Posterior vena cava (tissue), 2 donors: ENCODE measurements around the gene CCDC106. TPM values are rescaled to one million over a fixed set of nuclear protein-coding genes. Genes with fewer than 3 reads are reported as not detected.
A peak's percentile ranks its signal among the peaks of the same experiment; 100 is the strongest.

Experiments used
- DNase-seq: peaks from one replicate; pipeline ENCODE4 v3.0.0-alpha.2; 2020; ENCODE audit warnings: low spot score
- intact Hi-C, 2 donors: fragments of 100-400 bp; cut with DNase I; formaldehyde crosslinking; loops; one replicate each; pipeline versions ENCODE4 v1.14.1 to v1.14.2; 2022 to 2023
- total RNA-seq, 2 donors: library from RNA; stranded (reverse); fragmentation: NEBNext Ultra II Directional; extraction: Animal tissue kit (Norgen Biotek cat#: 25700); gene quantifications; one replicate each; pipeline ENCODE4 v1.2.1, GENCODE V29; 2021
- donor health status: DM: yes; HTN: yes; CAD: no.
- donor health status: DM: yes; HTN: yes; CAD: no.

Gene CCDC106
- total RNA-seq, 2 donors from 2014 or later: 8.6 to 13.6 TPM

DNA sequence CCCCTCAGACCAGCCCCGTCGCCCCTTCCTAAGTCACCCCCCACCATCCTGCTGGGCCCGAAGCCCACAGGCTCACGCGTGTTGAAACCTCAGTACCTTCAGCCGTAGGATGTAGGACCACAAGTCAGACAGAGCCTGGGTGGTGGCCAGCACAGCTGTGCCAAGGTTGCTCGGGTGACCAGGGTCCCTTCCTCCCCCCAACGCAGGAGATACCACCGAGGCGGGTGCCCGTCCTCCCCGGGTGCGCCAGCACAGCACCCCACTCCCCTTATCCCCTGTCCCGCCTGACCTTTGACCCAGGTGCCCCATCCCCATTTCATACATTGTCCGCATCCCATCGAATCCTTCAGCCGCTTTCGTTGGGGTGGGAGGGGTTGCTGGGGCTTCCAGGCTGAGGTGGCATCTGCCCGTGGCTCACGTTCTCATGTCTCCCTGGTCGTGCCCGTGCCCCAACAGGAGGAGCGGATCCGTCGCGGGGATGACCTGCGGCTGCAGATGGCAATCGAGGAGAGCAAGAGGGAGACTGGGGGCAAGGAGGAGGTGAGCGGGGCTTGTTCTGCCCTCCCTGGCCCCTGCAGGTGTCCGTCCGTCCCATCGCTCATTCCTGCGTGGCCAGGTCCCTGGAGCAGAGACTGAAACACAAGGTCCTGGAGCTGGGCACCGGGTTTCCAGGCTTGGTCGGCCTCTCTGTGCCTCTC, 41.5 kb downstream of the CCDC106 start:
- intact Hi-C loops: no loop called here
- DNase-seq: peak; percentile 75

DNA sequence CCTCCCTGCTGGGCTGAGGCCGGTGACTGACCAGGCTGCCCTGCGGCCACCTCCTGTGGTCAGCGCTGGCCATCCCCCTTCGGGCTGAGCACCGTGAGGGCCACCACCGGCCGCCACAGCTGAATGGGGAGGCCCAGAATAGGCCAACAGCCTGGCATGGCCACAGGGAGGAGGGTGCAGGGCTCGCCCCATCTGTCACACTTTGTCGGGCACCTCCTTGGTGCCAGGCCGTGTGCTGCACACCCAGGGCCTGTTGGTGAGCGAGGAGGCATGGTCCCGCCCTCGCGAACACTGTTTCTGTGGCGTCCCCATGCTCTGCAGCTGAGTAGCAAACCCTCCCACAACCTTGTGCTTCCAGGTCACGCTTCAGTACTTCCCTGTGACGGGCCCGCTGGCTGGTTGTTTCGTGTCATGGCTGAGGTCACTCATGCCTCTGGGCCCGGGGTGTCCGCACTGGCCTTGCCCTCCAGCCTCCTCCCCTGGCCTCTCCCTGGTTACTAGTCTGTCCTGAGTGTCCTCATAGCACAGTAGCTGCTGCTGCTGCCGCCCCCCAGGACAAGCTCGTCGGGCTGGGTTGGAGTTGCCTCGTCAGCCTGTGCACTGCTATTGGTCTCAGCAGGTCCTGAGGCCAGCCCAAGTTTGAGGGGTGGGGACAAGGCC, 42.2 kb downstream of the CCDC106 start:
- intact Hi-C loops: no loop called here
- DNase-seq: peak; percentile 79

DNA sequence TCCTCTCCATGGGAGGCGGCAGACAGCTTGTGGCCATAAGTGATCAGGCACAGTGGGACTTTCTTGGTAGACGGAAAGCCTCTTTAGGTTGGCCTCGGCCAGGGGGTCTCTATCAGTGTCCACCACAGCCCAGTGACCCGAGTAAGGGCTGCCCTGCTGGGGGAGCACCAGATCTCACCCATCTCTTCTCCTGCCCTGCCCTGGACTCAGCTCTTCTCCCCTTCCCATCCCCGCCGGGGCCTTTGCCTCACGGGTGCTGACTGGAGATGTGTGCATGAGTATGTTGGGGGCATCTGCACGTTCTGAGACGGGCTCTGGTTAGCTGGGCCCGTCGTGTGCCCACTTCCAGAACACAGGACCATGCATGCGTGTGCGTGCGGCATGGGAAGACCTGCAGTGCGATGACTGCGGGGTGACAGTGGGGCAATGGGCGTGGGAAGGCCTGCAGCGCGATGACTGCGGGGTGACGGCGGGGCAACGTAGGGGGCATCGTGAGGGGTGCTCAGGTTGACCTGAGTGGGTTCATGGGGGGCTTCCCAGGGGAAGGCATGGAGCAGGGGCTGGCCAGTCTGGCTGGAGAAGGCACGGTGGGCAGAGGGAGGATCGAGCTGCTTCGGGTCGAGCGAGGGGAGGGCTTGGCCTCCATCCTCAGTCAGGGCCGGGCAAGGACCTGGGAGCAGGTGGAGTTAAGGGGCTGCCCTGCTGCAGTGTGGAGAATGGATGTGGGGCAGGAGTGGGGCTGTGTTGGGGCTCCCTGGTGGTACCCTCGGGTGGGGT, 42.9 kb downstream of the CCDC106 start:
- peak; percentile 74 for DNase-seq
- intact Hi-C loops: no loop called here

DNA sequence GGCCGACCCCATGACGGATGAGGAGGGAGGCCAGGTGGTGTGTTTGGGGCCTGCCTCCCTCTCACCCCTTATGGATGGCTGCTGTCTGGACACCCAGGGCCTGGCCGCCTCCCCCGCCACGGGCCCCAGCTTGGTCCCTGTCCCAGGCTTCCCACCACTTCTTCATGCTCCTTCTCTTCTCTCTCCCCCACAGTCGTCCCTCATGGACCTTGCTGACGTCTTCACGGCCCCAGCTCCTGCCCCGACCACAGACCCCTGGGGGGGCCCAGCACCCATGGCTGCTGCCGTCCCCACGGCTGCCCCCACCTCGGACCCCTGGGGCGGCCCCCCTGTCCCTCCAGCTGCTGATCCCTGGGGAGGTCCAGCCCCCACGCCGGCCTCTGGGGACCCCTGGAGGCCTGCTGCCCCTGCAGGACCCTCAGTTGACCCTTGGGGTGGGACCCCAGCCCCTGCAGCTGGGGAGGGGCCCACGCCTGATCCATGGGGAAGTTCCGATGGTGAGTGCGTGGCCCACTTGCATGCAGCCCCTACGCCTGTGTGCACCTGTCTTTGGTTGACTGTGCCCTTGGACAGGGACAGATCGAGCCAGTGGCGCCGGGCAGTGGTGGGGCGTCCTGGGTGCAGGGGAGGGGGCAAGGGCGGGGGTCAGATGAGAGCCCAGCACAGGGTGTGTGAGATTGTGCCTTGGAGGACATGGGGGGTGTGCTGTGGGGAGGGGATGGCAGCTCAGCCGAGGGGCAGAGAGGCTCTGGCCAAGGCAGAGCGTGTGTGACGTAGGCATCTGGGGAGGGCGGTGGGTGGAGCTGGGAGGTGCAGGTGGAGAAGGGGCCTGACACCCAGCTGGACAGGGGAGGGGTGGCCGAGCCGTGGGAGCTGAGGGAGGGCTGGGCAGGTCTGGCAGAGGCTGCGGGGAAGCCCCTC, 43.8 kb downstream of the CCDC106 start:
- DNase-seq: peak; percentile 72
- intact Hi-C loops: no loop called here

DNA sequence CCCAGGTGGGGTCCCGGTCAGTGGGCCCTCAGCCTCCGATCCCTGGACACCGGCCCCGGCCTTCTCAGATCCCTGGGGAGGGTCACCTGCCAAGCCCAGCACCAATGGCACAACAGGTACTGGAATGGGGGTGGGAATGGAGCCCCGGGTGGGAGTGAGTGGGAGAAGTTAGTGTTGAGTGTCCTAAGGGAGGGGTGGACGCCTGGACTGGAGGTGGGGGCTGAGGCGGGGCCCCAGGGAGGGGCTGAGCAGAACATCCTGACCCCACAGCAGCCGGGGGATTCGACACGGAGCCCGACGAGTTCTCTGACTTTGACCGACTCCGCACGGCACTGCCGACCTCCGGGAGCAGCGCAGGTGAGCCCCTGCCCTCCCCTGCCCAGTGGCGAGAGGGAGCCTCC, 44.7 kb downstream of the CCDC106 start:
- peak; percentile 66 for DNase-seq

DNA sequence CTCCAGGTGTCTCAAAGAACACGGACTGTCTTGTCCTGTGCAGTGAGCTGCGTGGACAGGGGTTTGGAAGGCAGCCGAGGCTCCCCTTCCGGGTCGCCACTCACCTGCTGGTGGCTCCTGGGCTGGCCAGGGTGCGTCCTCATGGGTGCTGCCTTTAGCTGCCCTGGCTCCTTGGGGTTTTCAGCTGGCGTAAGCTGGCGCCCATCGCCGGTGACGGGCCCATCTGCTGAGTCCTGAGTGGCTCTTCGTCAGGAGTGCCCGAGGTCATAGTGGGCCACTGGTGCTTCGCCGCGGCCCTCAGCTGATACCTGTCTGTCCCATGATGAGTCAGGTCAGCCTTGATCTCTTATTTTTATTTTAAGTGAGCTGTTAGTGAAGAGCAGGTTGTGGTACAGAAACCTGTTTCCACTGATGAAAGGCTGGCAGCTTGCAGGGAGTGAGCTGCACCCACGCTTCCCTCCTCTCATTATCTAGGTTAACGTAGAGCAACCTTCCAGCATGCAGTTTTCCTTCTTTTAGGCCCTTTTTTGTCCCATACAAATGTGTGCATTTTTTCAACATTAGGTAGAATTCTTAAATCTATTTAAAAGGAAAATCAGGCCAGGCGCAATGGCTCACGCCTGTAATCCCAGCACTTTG, 45.4 kb downstream of the CCDC106 start:
- peak; percentile 79 for DNase-seq
- intact Hi-C loops: no loop called here

More for the DNA sequence above, 44.7 kb downstream of the CCDC106 start:
- intact Hi-C loops: no loop called here

DNA sequence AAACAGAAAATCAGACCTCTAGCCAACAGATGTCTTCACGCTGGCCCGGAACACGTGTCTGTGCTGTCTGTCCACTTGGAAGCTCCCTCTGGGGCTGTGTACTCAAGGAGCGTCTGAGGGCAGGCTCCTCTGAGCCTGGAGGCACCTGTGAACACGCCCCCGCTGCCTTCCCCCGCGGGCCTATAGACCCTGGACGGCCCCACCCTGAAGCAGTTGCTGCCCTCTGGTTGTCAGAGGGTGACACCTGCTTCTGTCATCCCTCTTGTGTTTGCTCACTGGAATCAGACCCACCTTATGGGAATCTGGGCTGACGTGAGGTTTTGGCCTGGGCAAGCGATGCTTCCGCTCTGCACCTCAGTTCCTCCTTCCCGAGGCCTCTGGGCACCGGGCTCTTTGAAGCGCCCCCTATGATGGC, 46.2 kb downstream of the CCDC106 start:
- peak; percentile 60 for DNase-seq
- intact Hi-C loops: no loop called here

DNA sequence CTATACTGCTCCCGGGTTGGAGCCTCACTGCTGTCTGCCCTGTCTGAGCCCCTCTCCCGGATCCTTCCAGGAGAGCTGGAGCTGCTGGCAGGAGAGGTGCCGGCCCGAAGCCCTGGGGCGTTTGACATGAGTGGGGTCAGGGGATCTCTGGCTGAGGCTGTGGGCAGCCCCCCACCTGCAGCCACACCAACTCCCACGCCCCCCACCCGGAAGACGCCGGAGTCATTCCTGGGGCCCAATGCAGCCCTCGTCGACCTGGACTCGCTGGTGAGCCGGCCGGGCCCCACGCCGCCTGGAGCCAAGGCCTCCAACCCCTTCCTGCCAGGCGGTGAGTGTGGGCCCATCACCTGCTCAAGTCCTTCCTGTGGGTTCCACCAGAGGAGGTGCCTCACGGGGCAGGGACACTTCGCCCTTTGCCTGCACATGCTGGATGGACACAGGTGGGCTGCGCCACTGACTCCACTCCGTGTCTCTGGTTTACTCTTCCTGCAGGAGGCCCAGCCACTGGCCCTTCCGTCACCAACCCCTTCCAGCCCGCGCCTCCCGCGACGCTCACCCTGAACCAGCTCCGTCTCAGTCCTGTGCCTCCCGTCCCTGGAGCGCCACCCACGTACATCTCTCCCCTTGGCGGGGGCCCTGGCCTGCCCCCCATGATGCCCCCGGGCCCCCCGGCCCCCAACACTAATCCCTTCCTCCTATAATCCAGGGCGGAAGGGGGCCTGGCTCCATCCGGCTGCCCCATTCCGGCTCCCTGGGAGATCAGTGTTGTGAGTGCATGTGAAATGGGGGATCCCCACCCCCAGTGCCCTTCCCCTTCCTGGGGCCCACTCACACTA, 46.9 kb downstream of the CCDC106 start:
- intact Hi-C loops: no loop called here
- peak; percentile 75 for DNase-seq

DNA sequence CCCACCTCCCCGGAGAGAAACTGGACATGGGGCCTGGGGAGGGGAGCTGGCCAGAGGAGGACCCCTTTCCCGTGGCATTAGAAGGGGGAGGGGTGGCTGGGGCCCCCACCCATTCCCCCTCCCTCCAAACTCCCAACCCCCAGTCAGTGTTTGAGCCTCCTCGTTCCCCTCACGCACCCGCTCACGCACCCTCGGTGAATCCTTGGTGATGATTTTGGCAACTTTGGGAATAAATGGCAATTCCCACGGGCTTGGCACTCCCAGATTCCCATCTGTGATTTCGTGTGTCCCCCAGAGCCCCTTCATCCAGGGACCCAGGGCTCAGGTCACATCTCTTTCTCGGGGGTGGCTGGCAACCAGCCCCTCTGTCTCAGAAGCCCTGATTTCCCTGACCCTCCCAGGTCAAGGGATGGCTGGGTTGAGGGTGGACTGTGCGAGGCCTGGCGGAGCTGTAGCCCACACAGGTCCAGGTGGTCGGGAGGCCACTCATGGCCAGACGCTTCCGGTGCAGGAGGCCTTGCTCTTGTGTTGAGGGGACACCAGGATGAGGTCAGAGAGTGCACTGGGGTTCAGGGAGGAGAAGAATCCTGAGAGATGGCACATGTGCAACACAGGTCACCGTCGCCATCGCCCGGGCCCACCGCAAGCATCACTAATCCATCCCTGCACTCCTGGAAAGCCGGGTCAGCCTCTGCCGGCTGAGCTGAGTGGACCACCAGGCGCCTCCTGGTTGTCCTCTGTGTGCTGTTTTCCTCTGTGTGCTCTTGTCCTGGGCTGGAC, 47.7 kb downstream of the CCDC106 start:
- intact Hi-C loops: no loop called here
- DNase-seq: peak; percentile 76

DNA sequence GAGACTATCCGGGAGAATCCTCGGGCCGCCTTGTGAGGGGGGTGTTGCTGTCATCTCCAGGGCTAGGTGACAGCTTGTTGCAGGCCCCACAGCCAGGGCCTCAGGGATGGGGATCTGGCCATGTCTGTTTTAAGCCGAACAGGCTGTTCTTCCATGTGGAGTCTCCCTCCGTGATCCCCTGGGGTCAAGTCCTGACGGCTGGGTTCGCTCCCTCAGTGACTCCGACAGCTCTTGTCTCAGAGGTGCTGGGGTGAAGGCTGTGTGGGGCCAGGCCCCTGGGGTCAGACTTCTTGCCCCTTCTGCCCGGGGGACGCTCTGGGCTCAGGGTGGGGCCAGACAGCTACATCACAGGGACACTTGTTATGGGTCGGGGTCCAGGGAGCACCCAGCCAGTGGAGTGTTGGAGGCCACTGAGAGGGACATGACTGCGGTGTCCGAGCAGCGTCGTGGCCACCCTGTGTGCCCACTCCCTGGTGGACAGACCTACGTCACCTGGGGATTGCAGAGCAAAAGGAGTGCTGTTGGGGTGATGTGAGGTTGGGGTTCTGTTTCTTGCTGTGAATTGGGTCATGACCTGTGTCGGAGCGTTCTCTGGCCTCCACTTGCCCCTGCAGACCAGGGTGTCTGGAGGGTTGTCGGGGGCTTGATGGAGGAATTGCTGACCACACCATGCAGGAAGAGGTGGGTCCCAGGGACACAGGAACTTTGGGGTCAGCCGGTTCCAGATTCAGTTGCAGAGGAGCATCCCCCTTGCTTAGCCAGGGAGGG, 48.5 kb downstream of the CCDC106 start:
- peak; percentile 61 for DNase-seq
- intact Hi-C loops: no loop called here

DNA sequence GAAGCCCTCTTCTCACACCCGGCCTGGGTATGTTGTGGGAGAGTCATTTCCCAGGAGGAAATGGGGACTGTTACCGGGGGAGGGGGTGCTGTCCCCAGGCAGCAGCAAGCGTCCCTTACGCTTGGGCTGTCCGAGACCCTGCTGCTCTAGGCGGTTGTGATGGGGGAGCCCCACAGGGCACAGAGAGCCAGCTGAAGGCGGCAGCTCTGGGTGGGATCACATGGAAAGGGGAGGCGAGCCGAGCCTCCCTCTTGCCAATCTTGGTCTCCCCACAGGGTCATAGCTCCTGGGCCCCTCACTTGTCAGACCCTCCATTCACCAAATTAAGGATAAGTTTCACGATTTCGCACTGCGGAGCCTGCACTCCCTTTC, 49.0 kb downstream of the CCDC106 start:
- DNase-seq: peak; percentile 63
- intact Hi-C loops: no loop called here

DNA sequence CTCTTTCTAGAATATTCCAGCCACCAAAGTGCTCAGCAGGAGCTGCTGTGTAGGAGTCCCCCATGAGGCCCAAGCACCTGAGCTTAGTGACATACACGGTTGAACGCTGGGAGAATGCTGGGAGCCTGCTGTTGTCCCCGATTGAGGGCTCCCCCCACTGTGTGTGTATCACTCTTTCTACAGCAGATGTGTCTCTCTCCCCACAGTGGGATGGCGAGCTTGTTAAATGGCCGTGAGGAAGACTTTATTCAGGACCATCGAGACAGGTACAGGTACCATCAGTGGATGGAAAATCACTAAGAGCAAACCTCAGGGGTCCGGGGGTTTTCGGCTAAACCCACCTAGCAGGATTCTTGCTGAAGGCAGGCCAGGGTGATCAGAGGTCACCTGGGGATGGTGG, 49.7 kb downstream of the CCDC106 start:
- intact Hi-C loops: no loop called here
- peak; percentile 24 for DNase-seq

DNA sequence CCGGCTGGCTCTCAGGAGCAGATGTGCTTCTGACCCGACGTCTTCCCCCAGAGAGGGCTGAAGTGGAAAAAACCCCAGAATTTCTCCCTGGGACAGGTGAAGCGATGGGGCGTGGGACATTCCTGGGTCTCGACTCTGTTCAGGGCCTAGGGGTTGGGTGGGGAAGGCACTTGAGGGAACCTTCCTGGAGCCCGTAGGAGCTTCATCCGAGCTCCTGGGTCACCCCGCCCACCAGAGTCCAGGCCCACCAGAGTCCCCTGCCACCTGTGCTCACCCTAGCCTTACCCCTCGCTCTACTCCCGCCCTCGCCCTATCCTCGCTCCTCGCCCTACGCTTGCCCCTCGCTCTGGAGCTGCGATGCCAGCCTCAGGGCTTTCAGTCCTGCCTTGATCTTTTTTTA, 50.2 kb downstream of the CCDC106 start:
- intact Hi-C loops: no loop called here

DNA sequence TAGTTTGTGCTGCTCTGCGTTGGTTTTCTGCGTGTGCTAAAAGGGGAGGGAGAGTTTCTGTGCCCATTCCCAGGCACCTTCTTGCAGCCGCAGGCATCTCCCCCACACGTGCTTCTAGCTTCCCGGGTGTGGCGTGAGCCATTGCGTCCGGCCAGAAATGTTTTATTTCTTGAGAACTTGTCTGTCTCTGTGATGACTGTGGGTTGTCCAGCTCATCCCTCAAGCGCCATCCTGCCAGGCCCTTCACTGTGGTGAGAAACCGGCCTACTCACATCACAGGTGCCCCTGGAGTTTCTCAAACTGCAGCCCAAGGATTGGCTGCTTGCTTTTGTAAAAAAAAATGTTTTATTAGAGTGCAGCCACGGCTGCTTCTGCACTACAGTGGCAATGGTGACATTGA, 51.2 kb downstream of the CCDC106 start:
- intact Hi-C loops: no loop called here

More for the DNA sequence above, 50.2 kb downstream of the CCDC106 start:
- DNase-seq: no peak

DNA sequence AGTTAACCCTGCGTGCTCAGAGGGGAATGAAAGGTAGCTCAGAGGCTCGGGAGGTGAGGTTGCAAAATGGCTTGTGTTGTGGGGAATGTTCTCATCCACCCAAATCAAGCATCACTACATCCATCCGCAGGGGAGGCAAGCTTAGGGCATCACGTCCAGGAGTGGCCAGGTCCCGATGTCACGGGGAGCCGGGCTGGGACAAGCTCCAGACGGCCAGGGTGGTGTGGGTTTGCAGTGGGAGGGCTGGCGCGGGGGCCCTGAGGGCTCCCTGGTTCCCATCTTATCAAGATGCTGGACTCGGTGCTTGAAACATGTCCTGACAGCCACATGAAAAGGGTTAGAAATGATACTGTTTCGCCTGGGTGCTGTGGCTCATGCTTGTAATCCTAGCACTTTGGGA, 52.8 kb downstream of the CCDC106 start:
- DNase-seq: peak; percentile 63
- intact Hi-C loops: no loop called here

More for the DNA sequence above, 51.2 kb downstream of the CCDC106 start:
- peak; percentile 55 for DNase-seq

DNA sequence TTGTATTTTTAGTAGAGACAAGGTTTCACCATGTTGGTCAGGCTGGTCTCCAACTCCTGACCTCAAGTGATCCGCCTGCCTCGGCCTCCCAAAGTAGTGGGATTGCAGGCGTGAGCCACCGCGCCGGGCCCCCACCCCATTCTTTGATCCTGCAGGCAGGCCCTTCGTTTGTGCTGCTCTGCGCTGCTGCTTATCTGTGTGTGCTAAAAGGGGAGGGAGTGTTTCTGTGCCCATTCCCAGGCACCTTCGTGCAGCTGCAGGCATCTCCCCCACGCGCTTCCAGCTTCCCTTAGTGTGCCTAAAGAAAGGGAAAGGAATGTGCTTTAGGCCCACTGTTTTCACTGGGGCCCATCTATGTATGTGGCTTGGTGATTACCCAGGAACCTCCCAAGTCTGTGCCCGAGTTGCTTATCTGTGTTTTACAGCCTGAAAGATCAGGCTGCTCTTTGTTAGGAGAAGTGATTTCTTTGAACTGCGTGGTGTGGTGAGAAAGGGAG, 54.2 kb downstream of the CCDC106 start:
- DNase-seq: peak; percentile 53
- intact Hi-C loops: no loop called here
